GM15510 (cell line): ENCODE data around the gene PTGFRN.

Source experiments
- POLR2A ChIP-seq: IDR thresholded peaks from 3 replicates; pipeline ENCODE4 v1.6.1; 2011; ENCODE audit warnings: borderline replicate concordance; ENCODE audit not compliant: insufficient read length; ENCODE audit errors: extremely low read depth

Gene PTGFRN

DNA sequence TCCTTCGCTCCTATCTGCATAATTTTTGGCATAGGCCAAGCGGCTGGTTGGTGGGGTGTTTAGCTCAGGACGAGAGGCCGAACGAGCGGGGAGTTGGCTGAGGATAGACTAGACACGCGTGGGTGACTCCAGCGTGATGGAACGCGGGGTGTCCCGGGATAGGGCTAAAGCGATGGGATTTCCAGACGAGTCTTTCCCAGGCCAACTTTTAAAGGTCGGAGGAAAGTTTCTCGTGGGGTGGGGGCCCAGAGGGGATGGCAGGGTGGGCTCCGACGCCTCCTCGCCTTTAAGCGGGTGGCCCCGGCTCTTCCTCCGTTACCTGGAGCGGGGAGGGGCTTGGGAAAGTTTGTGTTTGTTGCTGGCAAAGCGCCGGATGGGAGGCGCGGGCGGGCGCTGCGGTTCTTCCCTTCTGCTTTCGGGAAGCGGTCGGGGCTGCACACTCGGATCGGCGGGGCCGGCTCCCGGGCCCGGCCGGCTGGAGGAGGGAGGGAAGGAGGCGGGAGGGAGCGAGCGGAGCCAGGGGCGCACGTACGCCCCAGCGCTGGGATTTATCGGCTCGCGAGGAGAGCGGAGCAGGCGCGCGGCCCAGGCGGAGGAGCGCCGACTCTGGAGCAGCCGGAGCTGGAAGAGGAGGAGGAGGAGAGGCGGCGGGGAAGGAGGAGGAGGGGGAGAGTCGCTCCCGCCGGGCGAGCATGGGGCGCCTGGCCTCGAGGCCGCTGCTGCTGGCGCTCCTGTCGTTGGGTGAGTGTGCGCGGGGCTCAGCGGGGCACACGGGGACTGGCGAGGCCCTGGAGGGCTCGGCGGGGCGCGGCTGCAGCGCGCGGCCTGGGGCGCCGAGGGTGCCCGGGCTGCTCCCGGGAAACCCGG is at the start of gene PTGFRN:
Gene PTGFRN, plus strand, starts transcription at position 405 of the 867 bp plus-strand sequence. Its CDS starts 288 bp downstream, at position 693.
- TF ChIP-seq POLR2A: no peak

DNA sequence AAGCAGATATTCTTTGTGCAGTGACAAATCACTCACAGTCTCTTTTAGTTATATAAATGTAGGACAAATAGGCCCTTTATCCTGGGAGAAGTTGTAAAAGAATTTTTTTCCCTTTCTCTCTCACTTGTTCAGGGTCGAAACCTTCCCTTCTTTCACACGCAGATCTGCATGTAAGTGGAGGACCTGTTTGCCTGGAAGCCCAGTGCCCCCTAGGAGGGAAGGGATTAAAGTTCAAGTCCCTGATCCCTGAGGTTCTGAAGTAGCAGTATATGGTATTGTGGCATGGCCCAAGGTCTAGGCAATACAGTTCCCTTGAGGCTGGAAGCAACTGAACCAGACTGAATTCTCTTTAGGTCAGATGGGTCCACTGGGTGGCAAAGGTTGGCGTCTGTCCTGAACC is 48.6 kb upstream of the PTGFRN start:
- TF ChIP-seq POLR2A: no peak

DNA sequence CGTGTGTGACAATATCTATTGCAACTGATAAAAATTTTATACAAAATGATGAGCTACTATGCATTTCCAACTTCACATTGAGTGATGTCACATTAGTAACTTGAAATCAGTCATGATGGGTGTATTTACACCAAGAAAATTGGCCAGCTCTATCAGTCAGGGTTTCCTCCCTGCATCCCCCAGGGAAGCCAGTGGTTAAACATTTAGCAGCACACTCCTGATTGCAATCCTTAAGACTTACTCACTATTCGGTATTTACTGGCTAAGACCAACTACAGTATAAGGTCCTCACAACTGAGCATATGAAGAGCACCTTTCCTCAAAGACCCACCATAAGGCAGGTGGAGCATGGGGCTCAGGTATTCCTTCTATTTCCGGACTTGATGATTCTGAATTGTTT is 41.3 kb upstream of the PTGFRN start:
- TF ChIP-seq POLR2A: no peak

DNA sequence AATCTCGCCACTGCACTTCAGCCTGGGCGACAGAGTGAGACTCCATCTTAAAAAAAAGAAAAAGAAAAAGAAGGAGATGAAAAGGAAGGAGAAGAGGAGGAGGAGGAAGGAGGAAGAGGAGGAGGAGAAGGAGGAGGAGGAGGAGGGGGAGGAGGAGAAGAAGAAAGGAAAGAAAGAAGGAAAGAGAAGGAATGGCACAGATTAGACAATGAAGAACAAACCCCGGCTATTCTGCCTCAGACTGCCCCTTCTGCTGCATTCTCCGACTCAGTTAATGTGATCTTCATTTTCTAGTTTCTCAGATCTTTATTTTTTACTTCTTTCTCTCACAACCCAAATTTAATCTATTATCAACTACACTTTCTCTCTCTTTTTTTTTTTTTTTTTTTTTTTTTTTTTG is 40.1 kb upstream of the PTGFRN start:
- no peak for TF ChIP-seq POLR2A

DNA sequence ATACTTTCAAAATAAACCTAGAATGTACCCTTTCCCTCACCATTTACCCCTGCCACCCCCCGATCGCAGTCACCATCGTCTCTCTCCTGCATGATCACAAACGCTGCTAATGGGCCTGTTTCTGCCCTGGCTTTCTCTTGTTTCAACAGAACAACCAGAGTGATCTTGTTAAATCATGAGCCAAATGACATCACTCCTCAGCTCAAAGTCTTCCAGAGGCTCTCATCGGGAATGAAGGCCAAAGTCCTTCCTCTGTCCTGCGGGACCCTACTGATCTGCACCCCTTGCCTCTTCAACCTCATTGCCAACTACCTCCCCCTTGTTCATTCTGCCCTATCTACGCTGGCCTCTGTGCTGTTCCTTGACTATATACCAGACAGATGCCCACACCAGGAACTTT is 39.4 kb upstream of the PTGFRN start:
- TF ChIP-seq POLR2A: no peak

DNA sequence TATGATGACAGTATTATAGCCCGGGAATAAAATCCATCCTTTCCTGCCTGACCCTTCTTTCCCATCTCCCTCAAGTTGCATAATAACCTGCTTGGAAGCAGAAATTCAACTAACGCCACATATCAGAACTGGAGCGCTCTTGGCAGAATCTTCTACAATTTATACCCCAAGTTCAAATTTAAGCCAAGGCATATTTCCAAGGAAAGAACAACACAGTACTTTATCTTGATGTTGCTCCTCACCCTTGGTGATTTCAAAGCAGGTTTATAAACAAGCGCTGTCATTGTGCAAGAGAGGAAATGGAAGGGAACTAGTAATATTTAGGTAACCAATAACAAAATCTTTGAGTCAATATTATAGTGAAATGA is 38.0 kb upstream of the PTGFRN start:
- no peak for TF ChIP-seq POLR2A

DNA sequence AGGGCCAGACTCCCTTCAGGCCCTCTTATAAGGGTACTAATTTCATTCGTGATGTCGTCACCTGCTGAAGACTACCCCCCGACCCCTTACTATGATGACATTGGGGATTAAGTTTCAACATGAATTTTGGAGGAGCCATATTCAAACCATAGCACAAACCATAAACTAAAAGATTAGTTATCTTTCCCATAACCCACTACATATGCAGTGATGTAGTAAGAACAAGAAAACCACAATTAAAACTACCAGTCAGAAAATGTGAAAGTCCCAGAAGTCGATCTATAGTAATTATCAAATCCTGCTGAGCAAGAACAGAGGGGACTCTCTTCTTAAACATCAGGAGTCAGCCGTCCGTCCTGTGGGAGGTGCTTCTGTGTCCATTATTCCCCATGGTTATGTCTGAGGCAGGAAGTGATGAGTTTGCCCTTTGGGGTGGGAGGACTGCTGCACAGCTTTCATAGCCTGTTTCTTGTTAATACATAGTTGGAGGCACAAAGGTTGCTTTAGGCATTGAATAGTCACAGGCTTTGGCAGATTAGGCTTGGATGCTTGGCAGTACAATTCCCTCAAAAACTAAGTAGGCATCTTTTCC is 35.9 kb upstream of the PTGFRN start:
- TF ChIP-seq POLR2A: no peak

DNA sequence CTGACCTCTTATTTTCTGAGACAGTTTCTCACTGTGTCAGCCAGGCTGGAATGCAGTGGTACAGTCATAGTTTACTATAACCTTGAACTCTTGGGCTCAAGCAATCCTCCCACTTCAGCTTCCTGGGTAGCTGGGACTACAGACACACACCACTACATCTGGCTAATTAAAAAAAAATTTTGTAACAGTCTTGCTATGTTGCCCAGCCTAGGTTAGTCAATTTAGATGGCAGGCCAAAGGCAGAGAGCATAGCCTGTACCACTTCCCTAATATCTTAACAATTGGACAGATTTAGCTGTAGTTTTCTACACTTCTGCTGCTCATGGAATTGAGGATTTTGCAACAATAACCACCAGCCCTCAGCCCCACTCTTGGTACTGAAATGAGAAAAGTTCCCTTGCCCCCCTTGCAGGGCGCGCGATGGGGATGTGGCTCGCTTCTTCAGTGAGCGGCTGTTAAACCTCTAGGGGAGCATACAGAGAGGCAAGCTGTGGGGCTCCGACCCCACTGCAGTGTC is 34.9 kb upstream of the PTGFRN start:
- TF ChIP-seq POLR2A: no peak

DNA sequence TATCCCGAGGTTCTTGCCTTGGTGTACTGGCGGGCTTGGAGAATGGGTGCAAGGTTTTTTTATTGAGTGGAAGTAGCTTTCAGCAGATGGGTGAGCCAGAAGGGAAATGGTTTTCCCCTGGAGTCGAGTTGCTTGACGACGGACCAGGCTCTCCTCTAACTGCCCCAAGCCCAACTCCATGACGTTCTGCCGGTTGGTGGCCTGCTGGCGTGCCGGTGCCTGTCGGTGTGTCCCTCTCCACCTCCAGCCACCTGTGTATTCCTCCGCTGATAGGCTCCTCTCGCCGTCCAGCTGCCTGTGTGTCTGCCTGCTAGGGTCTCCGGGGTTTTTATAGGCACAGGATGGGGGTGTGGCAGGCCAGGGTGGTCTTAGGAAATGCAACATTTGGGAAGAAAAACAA is 34.3 kb upstream of the PTGFRN start:
- TF ChIP-seq POLR2A: no peak

DNA sequence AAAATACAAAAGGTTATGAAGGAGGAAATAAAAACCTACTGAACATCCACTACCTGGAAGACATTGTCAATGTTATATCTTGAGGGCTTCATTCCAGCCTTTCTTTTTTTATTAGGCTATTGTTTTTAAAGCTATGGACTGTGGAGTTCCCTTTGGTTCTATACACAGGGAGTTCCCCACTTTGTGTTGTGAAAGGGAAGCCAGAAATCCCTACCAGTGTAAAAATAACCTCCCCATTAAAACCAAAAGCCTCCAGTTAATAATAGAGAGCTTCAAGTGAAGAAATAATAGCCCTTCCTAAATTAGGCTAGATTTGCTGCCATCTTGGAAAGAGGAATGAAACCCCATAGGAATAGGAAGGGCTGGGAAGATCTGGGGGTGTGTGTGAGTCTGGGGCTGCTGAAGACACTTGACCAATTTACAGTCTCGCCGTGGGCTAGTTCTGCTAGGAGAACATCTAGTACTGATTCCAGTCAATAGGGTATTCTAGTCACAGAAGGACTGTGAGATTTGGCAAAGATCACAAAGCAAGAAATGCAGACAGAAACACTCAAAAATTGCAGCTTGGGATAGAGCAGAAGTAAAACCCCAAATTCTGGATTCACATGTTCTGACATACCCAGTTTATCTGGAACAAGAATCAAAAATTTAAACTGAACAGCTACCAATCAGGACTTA is 32.4 kb upstream of the PTGFRN start:
- TF ChIP-seq POLR2A: no peak

DNA sequence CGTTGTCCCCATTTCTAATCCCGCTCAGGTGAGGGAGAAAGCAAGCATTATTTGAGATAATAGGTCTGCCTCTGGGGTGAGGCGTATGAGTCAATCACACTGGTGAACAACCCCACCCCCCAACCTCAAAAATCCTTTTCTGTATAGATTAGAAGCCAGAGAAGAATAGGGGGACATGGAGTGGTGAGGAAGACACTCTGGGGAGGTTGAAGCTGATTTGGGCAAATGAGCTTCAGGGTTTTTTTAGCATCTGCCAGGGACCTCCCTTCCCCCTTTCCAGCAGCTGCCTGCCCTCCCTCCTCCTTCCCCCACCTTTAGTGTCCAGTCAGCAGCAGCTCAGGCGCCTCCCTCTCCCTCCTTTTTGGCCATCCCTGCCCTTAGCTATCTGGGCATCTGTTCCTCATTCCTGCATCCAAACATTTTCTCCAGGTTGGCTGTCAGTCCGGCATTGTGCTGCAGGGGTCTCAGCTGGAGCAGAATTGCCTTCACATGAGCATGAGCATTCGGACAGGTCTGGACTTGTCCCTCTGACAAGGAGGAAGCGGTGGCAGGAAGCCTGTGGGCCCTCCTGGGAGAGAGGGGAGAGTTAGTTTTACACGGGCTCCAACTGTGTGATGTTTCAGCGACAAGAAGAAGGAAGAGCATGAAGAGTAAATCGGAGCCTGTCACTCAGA is 30.8 kb upstream of the PTGFRN start:
- no peak for TF ChIP-seq POLR2A

DNA sequence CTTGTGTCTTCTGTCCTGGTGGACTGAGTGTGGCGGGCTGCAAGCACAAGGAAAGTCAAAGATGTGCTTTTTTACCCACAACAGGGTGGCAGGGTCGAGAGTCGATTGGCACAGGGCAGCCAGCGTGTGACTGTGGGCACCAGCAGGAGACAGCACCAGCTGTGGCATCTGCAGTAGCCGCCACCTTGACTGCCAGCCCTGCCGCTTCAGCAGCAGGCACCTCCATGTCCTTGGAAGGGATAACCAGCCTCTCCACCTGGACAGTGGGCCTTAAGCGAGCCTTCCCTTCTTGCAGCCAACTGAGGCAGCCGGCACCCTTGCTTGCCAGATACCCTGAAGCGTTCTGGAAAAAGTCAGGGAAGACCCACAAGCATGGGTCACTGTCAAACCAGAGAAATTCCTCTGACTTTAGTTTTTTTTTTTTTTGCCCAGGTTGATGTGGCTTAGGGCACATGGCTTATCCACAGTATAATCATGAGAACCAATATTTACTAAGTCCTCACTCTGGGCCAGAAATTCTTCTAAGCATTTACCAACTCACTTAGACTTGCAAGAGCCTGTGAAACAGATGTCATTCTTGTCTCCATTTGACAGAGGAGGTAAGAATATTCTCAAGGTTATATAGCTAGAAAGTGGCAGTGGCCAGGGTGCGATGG is 30.1 kb upstream of the PTGFRN start:
- TF ChIP-seq POLR2A: no peak

DNA sequence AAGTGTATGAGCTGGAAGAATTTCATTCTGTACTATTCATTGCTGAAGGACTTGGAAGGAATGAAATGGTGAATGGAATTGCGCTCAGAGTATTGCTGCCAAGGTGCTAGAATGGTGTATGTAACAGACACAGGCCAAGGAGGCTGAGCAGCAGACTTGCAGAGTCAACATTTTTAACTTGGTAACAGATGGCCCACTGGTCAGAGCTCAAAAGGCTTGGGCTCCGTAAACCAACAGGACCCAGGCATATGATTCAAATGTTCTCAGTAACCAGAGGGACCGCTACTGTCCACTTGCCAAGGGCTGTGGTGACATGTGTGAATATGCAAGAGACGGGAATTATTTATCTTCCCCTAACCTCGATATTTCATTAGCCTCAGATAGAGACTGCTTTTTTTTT is 28.8 kb upstream of the PTGFRN start:
- TF ChIP-seq POLR2A: no peak

DNA sequence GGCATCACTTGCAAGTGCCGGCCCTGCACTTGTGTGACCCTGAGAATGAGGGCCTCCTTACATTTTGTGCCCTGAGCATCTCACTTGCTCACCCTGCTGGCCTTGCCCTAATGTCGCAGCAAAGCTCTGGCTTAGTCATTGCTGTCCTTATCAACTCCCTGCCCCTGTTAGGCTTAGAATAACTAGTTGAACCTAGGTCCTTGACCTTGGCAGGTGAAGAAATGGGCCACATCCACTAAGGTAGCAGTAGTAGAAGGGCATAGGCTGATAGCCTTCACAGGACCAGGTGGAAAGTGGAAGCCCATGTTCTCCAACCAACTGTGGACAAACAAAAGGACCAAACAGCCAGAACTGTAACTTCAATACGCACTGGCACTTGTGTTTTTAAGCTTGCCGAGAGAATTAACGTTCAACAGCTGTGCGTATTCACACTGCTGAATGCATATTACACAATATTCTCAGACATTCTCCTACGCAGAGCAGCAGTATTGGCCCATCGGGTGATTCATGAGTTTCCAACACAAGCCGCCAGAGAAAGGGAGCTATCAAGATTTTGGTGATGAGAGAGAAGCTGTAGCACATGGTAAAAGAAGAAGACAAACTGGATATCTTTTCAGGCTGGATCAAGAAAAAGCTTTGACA is 27.7 kb upstream of the PTGFRN start:
- no peak for TF ChIP-seq POLR2A
